ENCODE data around the gene SPEM3. TPM values are rescaled to one million over a fixed set of nuclear protein-coding genes. Genes with fewer than 3 reads are reported as not detected.
A peak's percentile ranks its signal among the peaks of the same experiment; 100 is the strongest.
"Not testable (repeated sequence)": the region's sequence is repeated elsewhere in the genome, so short reads cannot be mapped to it uniquely, and the experiment has no call there.

SPEM3 gene
- total RNA-seq, 1 donor from 2014 or later, result not detected

GRCh38 chr17:7442142-7442541, 13.5 kb downstream of the SPEM3 start:
- DNase-seq (ENCODE audit: low read depth in 2 of 2), result no peak

- DNase-seq (ENCODE audit: low read depth in 2 of 2), result peak in 1 of 2 donors; percentile 30
Measured at GRCh38 chr17:7443499-7444485, 15.1 kb downstream of the SPEM3 start.

GRCh38 chr17:7444682-7445618, 16.3 kb downstream of the SPEM3 start, which contains the start of gene CHRNB1:
Gene CHRNB1 (plus strand): TSS chr17:7445061. CDS start chr17:7445128, 67 bp downstream.
- DNase-seq (ENCODE audit: low read depth in 2 of 2), result peak in 1 of 2 donors; percentile 47

GRCh38 chr17:7445619-7445968, 16.9 kb downstream of the SPEM3 start:
- no peak for DNase-seq (ENCODE audit: low read depth in 2 of 2)

GRCh38 chr17:7448461-7448860, 19.8 kb downstream of the SPEM3 start:
- DNase-seq (ENCODE audit: low read depth in 2 of 2), result no peak

GRCh38 chr17:7459961-7460545, 31.4 kb downstream of the SPEM3 start:
- no peak for DNase-seq (ENCODE audit: low read depth in 2 of 2)

- no peak for DNase-seq (ENCODE audit: low read depth in 2 of 2)
Measured at GRCh38 chr17:7460850-7461660, 32.4 kb downstream of the SPEM3 start.

- DNase-seq (ENCODE audit: low read depth in 2 of 2), result no peak
Measured at GRCh38 chr17:7462474-7463371, 34.1 kb downstream of the SPEM3 start.

GRCh38 chr17:7463372-7463846, 34.8 kb downstream of the SPEM3 start:
- DNase-seq (ENCODE audit: low read depth in 2 of 2), result no peak

- no peak for DNase-seq (ENCODE audit: low read depth in 2 of 2)
Measured at GRCh38 chr17:7464081-7464480, 35.4 kb downstream of the SPEM3 start.

GRCh38 chr17:7465597-7466275, 37.1 kb downstream of the SPEM3 start:
- DNase-seq (ENCODE audit: low read depth in 2 of 2), result no peak

GRCh38 chr17:7466318-7466638, 37.6 kb downstream of the SPEM3 start:
- no peak for DNase-seq (ENCODE audit: low read depth in 2 of 2)

GRCh38 chr17:7466639-7467341, 38.1 kb downstream of the SPEM3 start:
- DNase-seq (ENCODE audit: low read depth in 2 of 2), result peak in 1 of 2 donors; percentile 58

- no peak for DNase-seq (ENCODE audit: low read depth in 2 of 2)
Measured at GRCh38 chr17:7467498-7467897, 38.8 kb downstream of the SPEM3 start.

GRCh38 chr17:7468290-7468689, 39.6 kb downstream of the SPEM3 start:
- no peak for DNase-seq (ENCODE audit: low read depth in 2 of 2)

- DNase-seq (ENCODE audit: low read depth in 2 of 2), result no peak
Measured at GRCh38 chr17:7468804-7469389, 40.2 kb downstream of the SPEM3 start.

GRCh38 chr17:7469843-7470242, 41.2 kb downstream of the SPEM3 start:
- not testable (repeated sequence) for DNase-seq (ENCODE audit: low read depth in 2 of 2)

GRCh38 chr17:7470457-7470973, 41.9 kb downstream of the SPEM3 start:
- DNase-seq (ENCODE audit: low read depth in 2 of 2), result not testable (repeated sequence)
